GM12878 (cell line): ENCODE data around the gene ATRN. TPM values are rescaled to one million over a fixed set of nuclear protein-coding genes. Genes with fewer than 3 reads are reported as not detected.

Experiments
- ATAC-seq: fragments of 200-7000 bp; cut with Tn5 transposase; 3 replicates; pipeline ENCODE4 v1.9.1; 2020; ENCODE audit warnings: mild to moderate bottlenecking, moderate library complexity
- BruUV-seq: library from RNA; stranded (reverse); fragments of 400-500 nt; replicated peaks from 2 replicates; lab custom pipeline; 2021; lab: Mats Ljungman, UMichigan
- CTCF ChIA-PET: fragments of 300-600 bp; sonication (Branson Sonifier 250); formaldehyde crosslinking; extraction: SDS; loops from one replicate; lab custom pipeline; 2021; ENCODE audit warnings: inconsistent platforms; lab: Yijun Ruan, JAX
- POLR2A ChIA-PET: fragments of 350-600 bp; formaldehyde crosslinking; extraction: SDS; loops from one replicate; lab custom pipeline; 2021; ENCODE audit warnings: inconsistent platforms; lab: Charles Lee
- RAD21 ChIA-PET: fragments of 300-600 bp; sonication (Branson Sonifier 250); formaldehyde crosslinking; loops from one replicate; lab custom pipeline; 2023; ENCODE audit warnings: antibody characterized with exemption; ENCODE audit not compliant: unreplicated experiment; lab: Charles Lee
- SMC1A ChIA-PET: fragments of 300-600 bp; sonication (Branson Sonifier 250); formaldehyde crosslinking; loops from one replicate; lab custom pipeline; 2023; ENCODE audit not compliant: unreplicated experiment, uncharacterized antibody; lab: Charles Lee
- DNase-seq: peaks from one replicate; pipeline ENCODE4 v3.0.0-alpha.2; 2011; ENCODE audit warnings: low read depth, low spot score
- FAIRE-seq: peaks from 3 replicates; lab custom pipeline; 2011; peaks lifted over from hg19 to GRCh38; lab: Jason Lieb, UNC
- H2AFZ ChIP-seq: 2 replicates; pipeline ENCODE4 v1.6.0; 2011; ENCODE audit warnings: low read depth, low read length, control low read depth; ENCODE audit not compliant: control insufficient read depth
- H3K27ac ChIP-seq: 2 replicates; pipeline ENCODE4 v1.5.1; 2011; ENCODE audit warnings: control low read depth; ENCODE audit not compliant: control insufficient read depth, insufficient read depth
- H3K27me3 ChIP-seq, 2 experiments: replicated peaks in 1 of 2; 2 replicates each; pipeline versions ENCODE4 v1.6.0 to v1.6.1; 2011; ENCODE audit warnings: low read length in 1 of 2; ENCODE audit not compliant: control insufficient read depth in 2 of 2, insufficient read depth in 2 of 2
- H3K36me3 ChIP-seq, 2 experiments: 2 replicates each; pipeline ENCODE4 v1.5.1; 2011; ENCODE audit warnings: low read length in 1 of 2; ENCODE audit not compliant: control insufficient read depth in 2 of 2, insufficient read depth in 2 of 2
- H3K4me1 ChIP-seq: 2 replicates; pipeline ENCODE4 v1.6.1; 2011; ENCODE audit warnings: mild to moderate bottlenecking, low read length, moderate library complexity, mixed read lengths; ENCODE audit not compliant: control insufficient read depth, insufficient read depth
- H3K4me2 ChIP-seq: 2 replicates; pipeline ENCODE4 v1.6.0; 2011; ENCODE audit warnings: control low read depth; ENCODE audit not compliant: control insufficient read depth, insufficient read depth
- H3K4me3 ChIP-seq: fragments of 200-600 bp; sonication (generic); 2 replicates; pipeline ENCODE4 v1.5.1; 2016
- H3K79me2 ChIP-seq: 2 replicates; pipeline ENCODE4 v1.6.0; 2011; ENCODE audit warnings: low read length; ENCODE audit not compliant: control insufficient read depth, insufficient read depth
- H3K9ac ChIP-seq: 2 replicates; pipeline ENCODE4 v1.8.0; 2011; ENCODE audit warnings: low read length, control low read depth, mixed read lengths; ENCODE audit not compliant: control insufficient read depth, insufficient read depth
- H3K9me3 ChIP-seq: replicated peaks from 3 replicates; pipeline ENCODE4 v1.5.1; 2011; ENCODE audit warnings: mild to moderate bottlenecking, low read length; ENCODE audit not compliant: control insufficient read depth, insufficient read depth
- H4K20me1 ChIP-seq: 2 replicates; pipeline ENCODE4 v1.6.0; 2011; ENCODE audit not compliant: control insufficient read depth, insufficient read depth
- BHLHE40 ChIP-seq, 2 experiments: fragments of 450-650 bp in 1 of 2; IDR thresholded peaks; 2 replicates each; pipeline ENCODE4 v1.6.1; 2011 to 2017; ENCODE audit warnings: low read depth in 2 of 2, borderline replicate concordance in 1 of 2, improper control_type of control experiment in 1 of 2, low read length in 1 of 2, mild to moderate bottlenecking in 1 of 2
- EED ChIP-seq: sonication (generic); IDR thresholded peaks from 2 replicates; pipeline ENCODE4 v1.6.1; 2016; ENCODE audit warnings: antibody characterized with exemption, low read depth
- EGR1 ChIP-seq, 2 experiments: IDR thresholded peaks; 1 replicate in 1 of 2; 2 replicates in 1 of 2; pipeline ENCODE4 v1.6.1; 2011 to 2012; ENCODE audit warnings: low read depth in 2 of 2, low read length in 2 of 2, borderline replicate concordance in 1 of 2, mild to moderate bottlenecking in 1 of 2, moderate library complexity in 1 of 2
- ESRRA ChIP-seq: IDR thresholded peaks from 2 replicates; pipeline ENCODE4 v1.6.1; 2012; ENCODE audit warnings: mild to moderate bottlenecking, low read length, improper control_type of control experiment
- FOXK2 ChIP-seq: fragments of 450-650 bp; IDR thresholded peaks from 2 replicates; pipeline ENCODE4 v1.6.1; 2017; ENCODE audit warnings: mild to moderate bottlenecking, moderate library complexity
- GABPA ChIP-seq: IDR thresholded peaks from 2 replicates; pipeline ENCODE4 v1.6.1; 2014; ENCODE audit warnings: antibody characterized with exemption, low read depth, mild to moderate bottlenecking, inconsistent platforms
- IRF4 ChIP-seq: IDR thresholded peaks from 2 replicates; pipeline ENCODE4 v1.6.1; 2011; ENCODE audit warnings: low read depth, low read length
- IRF5 ChIP-seq: fragments of 450-650 bp; IDR thresholded peaks from 2 replicates; pipeline ENCODE4 v1.6.1; 2017; ENCODE audit warnings: borderline replicate concordance
- KAT2A ChIP-seq: conservative IDR thresholded peaks from 2 replicates; pipeline ENCODE4 v1.6.1; 2011; ENCODE audit warnings: low read depth, low read length; ENCODE audit not compliant: control insufficient read depth
- NFYA ChIP-seq: IDR thresholded peaks from 2 replicates; pipeline ENCODE4 v1.6.1; 2011; ENCODE audit warnings: low read depth, mild to moderate bottlenecking, low read length, improper control_type of control experiment, borderline replicate concordance
- NR2C1 ChIP-seq: fragments of 450-650 bp; IDR thresholded peaks from 2 replicates; pipeline ENCODE4 v1.6.1; 2017; ENCODE audit warnings: antibody characterized with exemption, mild to moderate bottlenecking, moderate library complexity
- PAX8 ChIP-seq: fragments of 450-650 bp; IDR thresholded peaks from 2 replicates; pipeline ENCODE4 v1.6.1; 2017; ENCODE audit warnings: mild to moderate bottlenecking, moderate library complexity
- PBX3 ChIP-seq: IDR thresholded peaks from 2 replicates; pipeline ENCODE4 v1.6.1; 2011; ENCODE audit warnings: mild to moderate bottlenecking, low read depth, low read length, moderate library complexity; ENCODE audit not compliant: insufficient replicate concordance
- SKIL ChIP-seq: fragments of 450-650 bp; IDR thresholded peaks from 2 replicates; pipeline ENCODE4 v1.6.1; 2017; ENCODE audit warnings: mild to moderate bottlenecking, low read depth, inconsistent platforms; ENCODE audit not compliant: poor library complexity, severe bottlenecking
- SMARCA5 ChIP-seq: fragments of 450-650 bp; IDR thresholded peaks from 2 replicates; pipeline ENCODE4 v1.6.1; 2017; ENCODE audit warnings: mild to moderate bottlenecking
- SMC3 ChIP-seq: IDR thresholded peaks from 2 replicates; pipeline ENCODE4 v1.6.1; 2011; ENCODE audit warnings: low read length, improper control_type of control experiment, borderline replicate concordance
- TCF7 ChIP-seq: IDR thresholded peaks from 2 replicates; pipeline ENCODE4 v1.6.1; 2014; ENCODE audit warnings: antibody characterized with exemption, borderline replicate concordance
- YY1 ChIP-seq: IDR thresholded peaks from 2 replicates; pipeline ENCODE4 v1.6.1; 2011; ENCODE audit warnings: low read depth, mild to moderate bottlenecking, low read length
- WGBS: methylation state at CpG from one replicate; pipeline ENCODE4 v1.1.6; 2016; ENCODE audit warnings: low lambda C conversion rate; ENCODE audit not compliant: insufficient replicate concordance, insufficient coverage; ENCODE audit errors: missing lambda C conversion rate; 5-methylcytosine and 5-hydroxymethylcytosine counted together
- in situ Hi-C: fragments of 300-500 bp; cut with MboI; formaldehyde crosslinking; loops from 9 replicates; pipeline ENCODE4 v1.14.3; 2018; ENCODE audit warnings: mixed read lengths
- intact Hi-C: fragments of 100-400 bp; cut with micrococcal nuclease; formaldehyde crosslinking; loops from one replicate; pipeline ENCODE4 v1.14.2; 2022; ENCODE audit not compliant: unreplicated experiment
- polyA plus RNA-seq, 11 experiments: library from polyadenylated mRNA; depleted of rRNA in 4 of 11; unstranded in 6 of 11; stranded (reverse) in 5 of 11; fragments of >200 nt; fragmentation: Nextera tagmentation in 4 of 11; fragmentation: Illumina TruSeq in 1 of 11; extraction: Ambion mirVana in 4 of 11; extraction: Trizol in 1 of 11; gene quantifications; 1 replicate in 1 of 11; 2 replicates in 10 of 11; pipeline versions ENCODE4 v1.2.1 to v1.2.3, GENCODE V29; 2011 to 2016; ENCODE audit warnings: inconsistent platforms in 2 of 11, missing spikeins in 2 of 11, low read depth in 1 of 11
- total RNA-seq, 4 experiments: library from RNA; depleted of rRNA in 3 of 4; stranded (reverse); fragments of >200 nt in 3 of 4; fragmentation: Illumina TruSeq in 1 of 4; extraction: Trizol in 1 of 4; gene quantifications; 2 replicates each; pipeline versions ENCODE4 v1.2.1 to v1.2.3, GENCODE V29; 2013 to 2021

The ATRN gene
- total and polyA plus RNA-seq, 10 of the 15 experiments (the other 5 are each of a cell fraction or from before 2014, with no cell fraction given): 0.71 to 11.6 (median 6.9) TPM

- no TSS peak for BruUV-seq
- no peak for FAIRE-seq
Observed at GRCh38 chr20:3560162-3560561, 89.3 kb downstream of the ATRN start.

GRCh38 chr20:3560578-3560977, 89.8 kb downstream of the ATRN start:
- Histone ChIP-seq H3K4me1 (no peaks in the 10 kb centered on the region), H3K9ac (no peak overlapping the region), H3K9me3 (no peaks in the 10 kb centered on the region), H4K20me1 (no peaks in the 10 kb centered on the region), H3K27me3 (no peaks in the 10 kb centered on the region), H3K36me3 (peaks cover 1 to 3% of the 10 kb centered on the region in 2 experiments), H3K4me3 (no peak overlapping the region), H3K79me2 (no peaks in the 10 kb centered on the region), H3K27ac (no peak overlapping the region), H2AFZ (no peak overlapping the region), H3K4me2 (no peak overlapping the region)
- 60% methylated on average over 1 of the region's 1 CpG for WGBS
- FAIRE-seq (no peak), ATAC-seq (no peak), DNase-seq (no peak)
- BruUV-seq: no TSS peak
- in situ Hi-C loops: no loop called here
- ChIA-PET CTCF (interaction anchor here (5.6 kb wide), 1 partner anchor 150 kb away, joined by 49 read pairs; no protein-coding TSS in a partner anchor), RAD21 (no interaction called here), SMC1A (interaction anchor here (1.3 kb wide), 1 partner anchor 151 kb away, joined by 3 read pairs; no protein-coding TSS in a partner anchor), POLR2A (no interaction called here)
- intact Hi-C loops: no loop called here
- TF ChIP-seq YY1 (no peak), PAX8 (no peak), SKIL (no peak), EGR1 (IDR thresholded peaks at IDR 0.05; ENCODE audit: borderline replicate concordance in 1 of 2, low read depth in 2 of 2, low read length in 2 of 2) (no peak), FOXK2 (no peak), IRF5 (no peak), GABPA (no peak), PBX3 (no peak), EED (no peak), SMARCA5 (no peak)

More at GRCh38 chr20:3560162-3560561, 89.3 kb downstream of the ATRN start:
- intact Hi-C loops (no loop called here), in situ Hi-C loops (no loop called here)
- H3K36me3 ChIP-seq: peaks cover 1 to 3% of the 10 kb centered on the region in 2 experiments
- H3K4me1 ChIP-seq: no peaks in the 10 kb centered on the region
- no peak overlapping the region for H3K27ac ChIP-seq
- DNase-seq: no peak
- SMC1A ChIA-PET: interaction anchor here (1.3 kb wide), 1 partner anchor 151 kb away, joined by 3 read pairs; no protein-coding TSS in a partner anchor
- 85% methylated on average over 3 of the region's 3 CpGs for WGBS
- H3K9ac ChIP-seq: no peak overlapping the region
- H3K4me3 ChIP-seq: no peak overlapping the region
- H4K20me1 ChIP-seq: no peaks in the 10 kb centered on the region
- no peak overlapping the region for H3K4me2 ChIP-seq
- CTCF ChIA-PET: interaction anchor here (5.6 kb wide), 1 partner anchor 151 kb away, joined by 49 read pairs; no protein-coding TSS in a partner anchor
- no peaks in the 10 kb centered on the region for H3K27me3 ChIP-seq
- TF ChIP-seq SMC3 (no peak), EED (no peak), NR2C1 (no peak), KAT2A (no peak), ESRRA (no peak), BHLHE40 (IDR thresholded peaks at IDR 0.05; ENCODE audit: borderline replicate concordance in 1 of 2, low read depth in 2 of 2, low read length in 1 of 2) (no peak), NFYA (no peak), IRF4 (no peak), TCF7 (no peak)
- TF ChIP-seq, all 136 proteins: peak for 0
- no peaks in the 10 kb centered on the region for H3K79me2 ChIP-seq
- POLR2A ChIA-PET: no interaction called here
- ATAC-seq: no peak
- no peak overlapping the region for H2AFZ ChIP-seq
- RAD21 ChIA-PET: interaction anchor here (1.3 kb wide), 1 partner anchor 208 kb away, joined by 3 read pairs; no protein-coding TSS in a partner anchor
- H3K9me3 ChIP-seq: no peaks in the 10 kb centered on the region
